ENCODE data around the gene CAMK1D.

GRCh38 chr10:12716042-12716441 lies 366.7 kb downstream of the CAMK1D start:
- no peak for TF ChIP-seq CTCF (conservative IDR thresholded peaks at IDR 0.05)
- TF ChIP-seq EZH2 (IDR thresholded peaks at IDR 0.05; ENCODE audit: low read depth) = no peak

Data from PC-9 (cell line).